Fibroblast of lung (primary cell): ENCODE measurements around the gene TSTD2.

ENCODE experiments used
- EZH2 ChIP-seq: IDR thresholded peaks from 2 replicates; pipeline ENCODE4 v1.5.1; 2012; ENCODE audit warnings: low read length, control low read depth, mild to moderate bottlenecking; ENCODE audit errors: missing control alignments
- TF ChIP-seq, protein P1 (sequence below), 2 donors: IDR thresholded peaks in 1 of 2; conservative IDR thresholded peaks in 1 of 2; 1 replicate in 1 of 2; 2 replicates in 1 of 2; pipeline ENCODE4 v1.5.1; 2011 to 2012; ENCODE audit warnings: low read length in 2 of 2, control low read depth in 1 of 2, inconsistent platforms in 1 of 2, low read depth in 1 of 2, mild to moderate bottlenecking in 1 of 2

DNA sequence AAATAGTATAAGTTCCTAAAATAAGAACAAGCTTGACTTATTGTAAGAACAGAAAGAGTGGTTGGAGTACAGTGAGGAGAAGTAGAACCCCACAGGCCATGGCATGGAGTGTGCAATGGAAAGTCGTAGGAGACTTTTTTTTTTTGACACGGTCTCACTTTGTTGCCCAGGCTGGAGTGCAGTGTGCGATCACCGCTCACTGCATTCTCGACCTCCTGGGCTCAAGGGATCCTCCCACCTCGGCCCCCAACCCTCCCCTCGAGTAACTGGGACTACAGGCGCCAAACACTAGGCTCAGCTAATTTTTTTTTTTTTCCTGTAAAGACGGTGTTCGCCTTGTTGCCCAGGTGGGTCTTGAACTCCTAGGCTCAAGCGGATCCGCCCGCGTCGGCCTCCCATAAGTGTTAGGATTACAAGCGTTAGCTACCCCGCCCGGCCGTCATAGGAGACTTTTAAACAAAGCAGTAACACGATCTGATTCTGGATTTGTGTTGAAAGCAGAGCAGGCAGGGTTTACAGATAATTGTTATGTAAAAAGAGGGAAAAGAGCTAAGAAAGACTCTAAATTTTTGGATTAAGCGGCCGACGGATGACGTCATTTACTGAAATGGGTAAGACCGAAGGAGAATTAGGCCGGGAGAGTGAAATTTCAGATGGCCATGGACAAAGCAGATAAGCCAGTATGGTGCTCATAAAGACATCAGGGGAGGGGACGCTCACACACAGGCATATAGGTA lies 752 bp downstream of the TSTD2 start:
- no peak for TF ChIP-seq EZH2
- TF ChIP-seq, protein P1, sequence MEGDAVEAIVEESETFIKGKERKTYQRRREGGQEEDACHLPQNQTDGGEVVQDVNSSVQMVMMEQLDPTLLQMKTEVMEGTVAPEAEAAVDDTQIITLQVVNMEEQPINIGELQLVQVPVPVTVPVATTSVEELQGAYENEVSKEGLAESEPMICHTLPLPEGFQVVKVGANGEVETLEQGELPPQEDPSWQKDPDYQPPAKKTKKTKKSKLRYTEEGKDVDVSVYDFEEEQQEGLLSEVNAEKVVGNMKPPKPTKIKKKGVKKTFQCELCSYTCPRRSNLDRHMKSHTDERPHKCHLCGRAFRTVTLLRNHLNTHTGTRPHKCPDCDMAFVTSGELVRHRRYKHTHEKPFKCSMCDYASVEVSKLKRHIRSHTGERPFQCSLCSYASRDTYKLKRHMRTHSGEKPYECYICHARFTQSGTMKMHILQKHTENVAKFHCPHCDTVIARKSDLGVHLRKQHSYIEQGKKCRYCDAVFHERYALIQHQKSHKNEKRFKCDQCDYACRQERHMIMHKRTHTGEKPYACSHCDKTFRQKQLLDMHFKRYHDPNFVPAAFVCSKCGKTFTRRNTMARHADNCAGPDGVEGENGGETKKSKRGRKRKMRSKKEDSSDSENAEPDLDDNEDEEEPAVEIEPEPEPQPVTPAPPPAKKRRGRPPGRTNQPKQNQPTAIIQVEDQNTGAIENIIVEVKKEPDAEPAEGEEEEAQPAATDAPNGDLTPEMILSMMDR (conservative IDR thresholded peaks at IDR 0.05 in 1 of 2, IDR thresholded peaks at IDR 0.05 in 1 of 2; ENCODE audit: low read depth in 1 of 2, low read length in 2 of 2): no peak
